IMR-90 (cell line): Measurements from ENCODE around the gene SIGLEC12. TPM values are rescaled to one million over a fixed set of nuclear protein-coding genes. Genes with fewer than 3 reads are reported as not detected.

ENCODE experiments used
- ATAC-seq: fragments of 200-7000 bp; cut with Tn5 transposase; 2 replicates; pipeline ENCODE4 v1.9.1; 2020; ENCODE audit warnings: low read depth, mild to moderate bottlenecking, moderate library complexity
- BruUV-seq: library from RNA; stranded (reverse); fragments of 400-500 nt; replicated peaks from 2 replicates; lab custom pipeline; 2021; lab: Mats Ljungman, UMichigan
- CTCF ChIA-PET: fragments of 300-600 bp; formaldehyde crosslinking; extraction: SDS; loops from one replicate; lab custom pipeline; 2021; ENCODE audit warnings: antibody characterized with exemption; lab: Yijun Ruan, JAX
- POLR2A ChIA-PET: fragments of 300-600 bp; sonication (Branson Sonifier 250); formaldehyde crosslinking; loops from one replicate; lab custom pipeline; 2022; ENCODE audit warnings: antibody characterized with exemption; ENCODE audit not compliant: unreplicated experiment; lab: Charles Lee
- DNase-seq: peaks from one replicate; pipeline ENCODE4 v3.0.0; 2013
- H2AFZ ChIP-seq: replicated peaks from 2 replicates; pipeline ENCODE3; 2013; ENCODE audit warnings: low read length, mild to moderate bottlenecking; ENCODE audit not compliant: poor library complexity
- H2AK5ac ChIP-seq: 2 replicates; pipeline ENCODE4 v1.6.1; 2013; ENCODE audit warnings: low read depth, low read length, inconsistent platforms
- H2AK9ac ChIP-seq: replicated peaks from 2 replicates; pipeline ENCODE3; 2013; ENCODE audit warnings: mild to moderate bottlenecking, low read depth, low read length, moderate library complexity; ENCODE audit not compliant: poor library complexity
- H2BK120ac ChIP-seq: 2 replicates; pipeline ENCODE4 v1.6.1; 2013; ENCODE audit warnings: low read depth, low read length, inconsistent platforms
- H2BK15ac ChIP-seq: 3 replicates; pipeline ENCODE4 v1.6.1; 2013; ENCODE audit warnings: low read depth, low read length, inconsistent platforms
- H2BK20ac ChIP-seq: 2 replicates; pipeline ENCODE4 v1.6.1; 2013; ENCODE audit warnings: low read depth, mild to moderate bottlenecking, inconsistent platforms, low read length, moderate library complexity
- H2BK5ac ChIP-seq: 2 replicates; pipeline ENCODE4 v1.6.1; 2013; ENCODE audit warnings: mild to moderate bottlenecking, low read depth, low read length, inconsistent platforms; ENCODE audit not compliant: poor library complexity, severe bottlenecking
- H3K14ac ChIP-seq: replicated peaks from 2 replicates; pipeline ENCODE4 v1.6.1; 2013; ENCODE audit warnings: low read depth, low read length, inconsistent platforms
- H3K18ac ChIP-seq: 2 replicates; pipeline ENCODE4 v1.6.1; 2013; ENCODE audit warnings: low read depth, low read length, control low read depth
- H3K23ac ChIP-seq: 2 replicates; pipeline ENCODE4 v1.6.1; 2013; ENCODE audit warnings: low read depth, low read length, inconsistent platforms
- H3K27ac ChIP-seq: 2 replicates; pipeline ENCODE4 v1.5.1; 2013; ENCODE audit warnings: mild to moderate bottlenecking, control low read depth, low read length; ENCODE audit not compliant: insufficient read depth
- H3K27me3 ChIP-seq: 2 replicates; pipeline ENCODE4 v1.6.1; 2013; ENCODE audit warnings: low read length; ENCODE audit not compliant: control insufficient read depth, insufficient read depth
- H3K36me3 ChIP-seq: 2 replicates; pipeline ENCODE4 v1.6.1; 2013; ENCODE audit warnings: low read length, mixed read lengths; ENCODE audit not compliant: control insufficient read depth, insufficient read depth
- H3K4ac ChIP-seq: 2 replicates; pipeline ENCODE4 v1.6.1; 2013; ENCODE audit warnings: low read depth, low read length, inconsistent platforms
- H3K4me1 ChIP-seq: 2 replicates; pipeline ENCODE4 v1.6.1; 2013; ENCODE audit warnings: low read length, mixed read lengths; ENCODE audit not compliant: control insufficient read depth, insufficient read depth
- H3K4me2 ChIP-seq: 2 replicates; pipeline ENCODE4 v1.6.1; 2013; ENCODE audit warnings: low read depth, mild to moderate bottlenecking, control low read depth, low read length, moderate library complexity
- H3K4me3 ChIP-seq: 2 replicates; pipeline ENCODE4 v1.5.1; 2013; ENCODE audit warnings: low read depth, mild to moderate bottlenecking, control low read depth, low read length, moderate library complexity; ENCODE audit not compliant: insufficient read depth
- H3K56ac ChIP-seq: 2 replicates; pipeline ENCODE4 v1.6.1; 2013; ENCODE audit warnings: low read length, inconsistent platforms; ENCODE audit not compliant: insufficient read depth; ENCODE audit errors: extremely low read depth
- H3K79me1 ChIP-seq, 2 experiments: 2 replicates each; pipeline ENCODE4 v1.6.1; 2013; ENCODE audit warnings: low read length in 2 of 2, inconsistent platforms in 1 of 2, low read depth in 1 of 2
- H3K9ac ChIP-seq: 2 replicates; pipeline ENCODE4 v1.6.1; 2013; ENCODE audit warnings: low read depth, low read length, control low read depth
- H3K9me1 ChIP-seq: 2 replicates; pipeline ENCODE4 v1.6.1; 2013; ENCODE audit warnings: low read length, inconsistent platforms; ENCODE audit not compliant: insufficient read depth
- H3K9me3 ChIP-seq: 2 replicates; pipeline ENCODE4 v1.6.1; 2013; ENCODE audit warnings: low read length; ENCODE audit not compliant: control insufficient read depth, insufficient read depth
- H4K20me1 ChIP-seq: 2 replicates; pipeline ENCODE4 v1.6.1; 2013; ENCODE audit warnings: low read length, inconsistent platforms; ENCODE audit not compliant: insufficient read depth
- H4K5ac ChIP-seq: 2 replicates; pipeline ENCODE4 v1.6.1; 2013; ENCODE audit warnings: mild to moderate bottlenecking, low read depth, low read length, control low read depth
- H4K8ac ChIP-seq, 2 experiments: 2 replicates each; pipeline ENCODE4 v1.6.1; 2013; ENCODE audit warnings: low read depth in 2 of 2, low read length in 2 of 2, control low read depth in 1 of 2, inconsistent platforms in 1 of 2
- H4K91ac ChIP-seq: 2 replicates; pipeline ENCODE4 v1.6.1; 2013; ENCODE audit warnings: low read depth, low read length, inconsistent platforms; ENCODE audit not compliant: insufficient read depth
- BHLHE40 ChIP-seq: fragments of 150-350 bp; IDR thresholded peaks from 2 replicates; pipeline ENCODE4 v1.6.1; 2016; ENCODE audit warnings: mild to moderate bottlenecking, low read depth, low read length
- CEBPB ChIP-seq: IDR thresholded peaks from 2 replicates; pipeline ENCODE4 v1.6.1; 2012; ENCODE audit warnings: low read depth, low read length, improper control_type of control experiment
- CTCF ChIP-seq: conservative IDR thresholded peaks from 2 replicates; pipeline ENCODE4 v1.5.1; 2012; ENCODE audit warnings: mild to moderate bottlenecking, low read depth, low read length, improper control_type of control experiment
- NFE2L2 ChIP-seq: fragments of 150-350 bp; IDR thresholded peaks from 2 replicates; pipeline ENCODE4 v1.6.1; 2016; ENCODE audit warnings: low read depth, mild to moderate bottlenecking, low read length
- RFX5 ChIP-seq: IDR thresholded peaks from 2 replicates; pipeline ENCODE4 v1.8.0; 2012; ENCODE audit warnings: low read depth, mild to moderate bottlenecking, low read length, moderate library complexity
- WGBS, 2 experiments: methylation state at CpG; one replicate each; pipeline versions ENCODE4 v1.1.5 to v1.1.7; 2013; ENCODE audit warnings: missing lambda C conversion rate in 2 of 2; ENCODE audit not compliant: insufficient read length in 1 of 2; ENCODE audit errors: extremely low coverage in 2 of 2; 5-methylcytosine and 5-hydroxymethylcytosine counted together
- dilution Hi-C: fragments of 300-500 bp; cut with HindIII; formaldehyde crosslinking; loops from one replicate; pipeline ENCODE4 v1.14.3; 2018; ENCODE audit warnings: low sequenced_read_pairs; ENCODE audit not compliant: unreplicated experiment
- in situ Hi-C: fragments of 300-500 bp; cut with MboI; formaldehyde crosslinking; loops from 3 replicates; pipeline ENCODE4 v1.14.3; 2019; ENCODE audit warnings: low sequenced_read_pairs, inconsistent platforms, mixed read lengths
- intact Hi-C: fragments of 100-400 bp; cut with micrococcal nuclease; formaldehyde crosslinking; loops from 2 replicates; pipeline ENCODE4 v1.10.0; 2022
- polyA plus RNA-seq, 3 experiments: library from polyadenylated mRNA; depleted of rRNA; stranded (reverse); fragments of >200 nt; gene quantifications; 2 replicates each; pipeline ENCODE4 v1.2.3, GENCODE V29; 2012; ENCODE audit warnings: low replicate concordance in 1 of 3
- total RNA-seq: library from RNA; depleted of rRNA; stranded (reverse); fragments of >200 nt; gene quantifications from 2 replicates; pipeline ENCODE4 v1.2.3, GENCODE V29; 2012
- TF ChIP-seq, protein P1 (sequence below): fragments of 150-350 bp; IDR thresholded peaks from 2 replicates; pipeline ENCODE4 v1.6.1; 2017; ENCODE audit warnings: mild to moderate bottlenecking, antibody characterized with exemption, low read length, low read depth

SIGLEC12 gene
- total and polyA plus RNA-seq, 2 of the 4 experiments (the other 2 are of a cell fraction) = not detected

DNA sequence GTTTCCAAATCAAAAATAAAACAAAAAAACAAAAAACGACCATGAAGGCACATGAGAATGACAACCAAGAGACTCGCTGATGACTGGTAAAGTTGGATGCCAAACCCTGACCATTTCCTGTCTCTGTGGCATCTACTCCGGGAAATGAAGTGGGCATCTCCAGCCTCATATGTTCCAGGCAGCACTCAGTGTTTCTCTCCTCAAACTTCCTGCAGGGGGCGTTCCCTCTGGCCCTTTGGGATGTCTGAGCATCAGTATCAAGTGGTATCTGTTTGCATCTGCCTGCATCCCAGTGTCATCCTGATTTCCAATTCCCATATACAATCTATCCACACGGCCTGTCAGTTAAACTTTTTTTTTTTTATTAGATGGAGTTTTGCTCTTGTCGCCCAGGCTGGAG, 9.8 kb upstream of the SIGLEC12 start:
- H2AFZ ChIP-seq = no peak overlapping the region
- H3K27ac ChIP-seq = no peak overlapping the region
- no peak overlapping the region for H3K56ac ChIP-seq
- H2BK5ac ChIP-seq = no peak overlapping the region
- no TSS peak for BruUV-seq
- H4K8ac ChIP-seq = no peak overlapping the region
- H2AK5ac ChIP-seq = no peak overlapping the region
- ATAC-seq (no peak), DNase-seq (no peak)
- no peak overlapping the region for H3K23ac ChIP-seq
- no peak overlapping the region for H3K9ac ChIP-seq
- no peak overlapping the region for H4K5ac ChIP-seq
- no peaks in the 10 kb centered on the region for H4K20me1 ChIP-seq
- no peak overlapping the region for H3K4me2 ChIP-seq
- no peaks in the 10 kb centered on the region for H3K36me3 ChIP-seq
- H3K27me3 ChIP-seq = no peaks in the 10 kb centered on the region
- no peak overlapping the region for H2BK15ac ChIP-seq
- no peak overlapping the region for H2BK120ac ChIP-seq
- no peak overlapping the region for H3K4ac ChIP-seq
- no CpG with 5 or more reads among the region's 6 CpGs for WGBS, 2 experiments
- no peak overlapping the region for H2BK20ac ChIP-seq
- in situ Hi-C loops (no loop called here), dilution Hi-C loops (no loop called here), intact Hi-C loops (no loop called here)
- ChIA-PET POLR2A (no interaction called here), CTCF (no interaction called here)
- no peaks in the 10 kb centered on the region for H3K79me1 ChIP-seq
- no peaks in the 10 kb centered on the region for H3K9me1 ChIP-seq
- no peaks in the 10 kb centered on the region for H3K9me3 ChIP-seq
- TF ChIP-seq NFE2L2 (no peak), RFX5 (no peak), BHLHE40 (no peak), CTCF (no peak; the same call in 1 of the 2 replicates), CEBPB (no peak)
- TF ChIP-seq, protein P1, sequence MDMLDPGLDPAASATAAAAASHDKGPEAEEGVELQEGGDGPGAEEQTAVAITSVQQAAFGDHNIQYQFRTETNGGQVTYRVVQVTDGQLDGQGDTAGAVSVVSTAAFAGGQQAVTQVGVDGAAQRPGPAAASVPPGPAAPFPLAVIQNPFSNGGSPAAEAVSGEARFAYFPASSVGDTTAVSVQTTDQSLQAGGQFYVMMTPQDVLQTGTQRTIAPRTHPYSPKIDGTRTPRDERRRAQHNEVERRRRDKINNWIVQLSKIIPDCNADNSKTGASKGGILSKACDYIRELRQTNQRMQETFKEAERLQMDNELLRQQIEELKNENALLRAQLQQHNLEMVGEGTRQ = no peak
- no peak overlapping the region for H2AK9ac ChIP-seq
- no peaks in the 10 kb centered on the region for H3K4me1 ChIP-seq
- no peak overlapping the region for H3K4me3 ChIP-seq
- no peak overlapping the region for H3K14ac ChIP-seq
- no peak overlapping the region for H4K91ac ChIP-seq
- H3K18ac ChIP-seq = no peak overlapping the region
